Endodermal cell (in vitro differentiated cells): Measurements from ENCODE around the gene NARS2. TPM values are rescaled to one million over a fixed set of nuclear protein-coding genes. Genes with fewer than 3 reads are reported as not detected.
A peak's percentile ranks its signal among the peaks of the same experiment; 100 is the strongest.

Source experiments
- DNase-seq: peaks from one replicate; pipeline ENCODE4 v3.0.0-alpha.2; 2017
- H3K27ac ChIP-seq: 2 replicates; pipeline ENCODE4 v1.5.1; 2013; ENCODE audit warnings: mild to moderate bottlenecking, low read depth, low read length, moderate library complexity
- H3K27me3 ChIP-seq: 2 replicates; pipeline ENCODE4 v1.6.1; 2013; ENCODE audit warnings: mild to moderate bottlenecking, low read length, moderate library complexity; ENCODE audit not compliant: insufficient read depth, control insufficient read depth, poor library complexity, severe bottlenecking
- H3K36me3 ChIP-seq: 2 replicates; pipeline ENCODE4 v1.7.0; 2013; ENCODE audit warnings: mild to moderate bottlenecking, low read length, moderate library complexity; ENCODE audit not compliant: control insufficient read depth, insufficient read depth
- H3K4me1 ChIP-seq: one replicate; pipeline ENCODE4 v1.7.0; 2013; ENCODE audit warnings: low read length; ENCODE audit not compliant: control insufficient read depth, insufficient read depth
- H3K4me3 ChIP-seq: 2 replicates; pipeline ENCODE4 v1.5.1; 2013; ENCODE audit warnings: mild to moderate bottlenecking, low read length, moderate library complexity
- H3K9ac ChIP-seq: 2 replicates; pipeline ENCODE4 v1.6.1; 2013; ENCODE audit warnings: mild to moderate bottlenecking, low read length, moderate library complexity; ENCODE audit not compliant: poor library complexity, severe bottlenecking; ENCODE audit errors: extremely low read depth
- H3K9me3 ChIP-seq: 2 replicates; pipeline ENCODE4 v1.6.1; 2013; ENCODE audit warnings: mild to moderate bottlenecking, low read length, moderate library complexity; ENCODE audit not compliant: control insufficient read depth
- H3K27ac Mint-ChIP-seq: 2 replicates; pipeline ENCODE4 v1.8.0; 2020; ENCODE audit warnings: mixed read lengths
- H3K27me3 Mint-ChIP-seq: 2 replicates; pipeline ENCODE4 v1.8.0; 2021; ENCODE audit warnings: mild to moderate bottlenecking, mixed read lengths; ENCODE audit not compliant: insufficient read depth
- H3K36me3 Mint-ChIP-seq: 2 replicates; pipeline ENCODE4 v1.8.0; 2020; ENCODE audit warnings: low read depth, mixed read lengths
- H3K4me1 Mint-ChIP-seq: 2 replicates; pipeline ENCODE4 v1.8.0; 2020; ENCODE audit warnings: mixed read lengths
- H3K4me3 Mint-ChIP-seq: 2 replicates; pipeline ENCODE4 v1.8.0; 2020; ENCODE audit warnings: mild to moderate bottlenecking, moderate library complexity, mixed read lengths
- H3K9me3 Mint-ChIP-seq: 2 replicates; pipeline ENCODE4 v1.8.0; 2020; ENCODE audit warnings: mild to moderate bottlenecking, mixed read lengths
- WGBS, 2 experiments: methylation state at CpG; one replicate each; pipeline versions ENCODE4 v1.1.5 to v1.1.7; 2013; ENCODE audit warnings: missing lambda C conversion rate in 2 of 2, mixed read lengths in 1 of 2; ENCODE audit not compliant: insufficient coverage in 1 of 2, insufficient read length in 1 of 2; 5-methylcytosine and 5-hydroxymethylcytosine counted together
- total RNA-seq, 2 donors: library from RNA; stranded (reverse); fragmentation: NEBNext Ultra II Directional in 1 of 2; extraction: Animal tissue kit (Norgen Biotek cat#: 25700) in 1 of 2; gene quantifications; 2 replicates in 1 of 2; 3 replicates in 1 of 2; pipeline ENCODE4 v1.2.1, GENCODE V29; 2021
- TF ChIP-seq, protein P1 (sequence below): fragments of 200-600 bp; sonication (generic); conservative IDR thresholded peaks from 2 replicates; pipeline ENCODE4 v1.5.0; 2021; ENCODE audit warnings: antibody characterized with exemption, mild to moderate bottlenecking

The NARS2 gene
- total RNA-seq, 2 donors from 2014 or later, result 45.8 to 53.7 TPM

DNA sequence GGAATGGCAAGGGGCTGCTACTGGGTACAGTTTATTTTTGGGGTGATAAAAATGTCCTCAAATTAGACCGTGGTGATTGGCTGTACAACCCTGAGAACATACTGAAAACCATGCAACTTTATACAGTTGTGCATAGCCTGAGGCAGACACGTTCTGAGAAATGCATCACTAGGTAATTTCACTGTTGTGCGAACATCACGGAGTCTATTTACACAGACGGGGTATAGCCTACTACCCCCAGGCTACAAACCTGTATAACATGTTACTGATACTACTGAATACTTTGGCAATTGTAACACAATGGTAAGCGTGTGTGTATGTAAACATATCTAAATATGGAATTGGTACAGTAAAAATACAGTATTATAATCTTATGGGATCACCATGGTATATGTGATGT is 23.6 kb downstream of the NARS2 start:
- no peak overlapping the region for H3K4me3 ChIP-seq
- no peaks in the 10 kb centered on the region for H3K27me3 ChIP-seq
- no peak for DNase-seq
- H3K4me3 Mint-ChIP-seq, result no peak overlapping the region
- H3K4me1 Mint-ChIP-seq, result peaks cover 21% of the 10 kb centered on the region
- WGBS, 2 experiments, result 83% methylated on average over 6 of the region's 6 CpGs
- no peak overlapping the region for H3K27ac ChIP-seq
- peaks cover 54% of the 10 kb centered on the region for H3K36me3 ChIP-seq
- H3K9me3 Mint-ChIP-seq, result peaks cover 5% of the 10 kb centered on the region
- TF ChIP-seq, protein P1, sequence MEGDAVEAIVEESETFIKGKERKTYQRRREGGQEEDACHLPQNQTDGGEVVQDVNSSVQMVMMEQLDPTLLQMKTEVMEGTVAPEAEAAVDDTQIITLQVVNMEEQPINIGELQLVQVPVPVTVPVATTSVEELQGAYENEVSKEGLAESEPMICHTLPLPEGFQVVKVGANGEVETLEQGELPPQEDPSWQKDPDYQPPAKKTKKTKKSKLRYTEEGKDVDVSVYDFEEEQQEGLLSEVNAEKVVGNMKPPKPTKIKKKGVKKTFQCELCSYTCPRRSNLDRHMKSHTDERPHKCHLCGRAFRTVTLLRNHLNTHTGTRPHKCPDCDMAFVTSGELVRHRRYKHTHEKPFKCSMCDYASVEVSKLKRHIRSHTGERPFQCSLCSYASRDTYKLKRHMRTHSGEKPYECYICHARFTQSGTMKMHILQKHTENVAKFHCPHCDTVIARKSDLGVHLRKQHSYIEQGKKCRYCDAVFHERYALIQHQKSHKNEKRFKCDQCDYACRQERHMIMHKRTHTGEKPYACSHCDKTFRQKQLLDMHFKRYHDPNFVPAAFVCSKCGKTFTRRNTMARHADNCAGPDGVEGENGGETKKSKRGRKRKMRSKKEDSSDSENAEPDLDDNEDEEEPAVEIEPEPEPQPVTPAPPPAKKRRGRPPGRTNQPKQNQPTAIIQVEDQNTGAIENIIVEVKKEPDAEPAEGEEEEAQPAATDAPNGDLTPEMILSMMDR, result no peak
- H3K9ac ChIP-seq, result no peak overlapping the region
- no peaks in the 10 kb centered on the region for H3K27me3 Mint-ChIP-seq
- peak overlapping the region; percentile 66 for H3K27ac Mint-ChIP-seq
- peaks cover 52% of the 10 kb centered on the region for H3K36me3 Mint-ChIP-seq
- peaks cover 12% of the 10 kb centered on the region for H3K9me3 ChIP-seq
- peaks cover 14% of the 10 kb centered on the region for H3K4me1 ChIP-seq

DNA sequence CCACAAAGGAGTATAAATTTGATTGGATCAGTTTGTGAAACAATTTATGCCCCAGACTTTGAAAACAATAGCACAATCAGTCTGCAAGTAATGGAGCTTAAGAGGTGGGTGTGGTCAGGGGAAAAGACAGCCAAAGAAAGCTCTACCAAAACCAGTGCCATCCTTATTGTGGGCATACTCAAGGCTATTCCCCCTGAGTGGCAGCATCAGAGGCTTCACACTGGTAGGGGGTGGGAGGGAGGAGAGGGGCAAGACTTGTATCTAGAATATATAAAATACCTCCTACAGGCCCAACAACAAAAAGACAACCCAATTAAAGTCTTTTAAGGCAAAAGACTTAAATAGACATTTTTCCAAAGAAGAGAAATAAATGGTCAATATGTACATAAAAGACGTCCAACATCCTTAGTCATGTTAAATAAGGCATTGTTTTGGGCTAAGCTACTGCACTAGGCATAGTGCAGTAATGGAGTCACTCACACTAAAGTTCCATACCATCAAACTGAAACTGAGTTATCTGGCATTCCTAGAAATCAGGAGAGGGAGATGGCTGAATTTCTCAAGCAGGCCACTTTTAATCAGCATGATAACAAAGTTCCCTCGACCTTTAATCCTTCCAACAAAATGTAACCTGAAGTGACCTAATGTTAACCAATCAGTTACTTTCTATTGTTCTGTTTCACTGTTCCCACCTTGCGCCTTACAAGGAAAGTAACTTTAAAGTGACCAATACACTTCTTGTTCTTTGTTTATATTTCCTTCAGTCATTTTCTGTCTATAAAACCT is 24.8 kb downstream of the NARS2 start:
- Mint-ChIP-seq H3K27ac (peak overlapping the region; percentile 52), H3K4me1 (peaks cover 21% of the 10 kb centered on the region), H3K36me3 (peaks cover 47% of the 10 kb centered on the region), H3K9me3 (peaks cover 5% of the 10 kb centered on the region), H3K27me3 (no peaks in the 10 kb centered on the region), H3K4me3 (peak overlapping the region; percentile 3)
- no peak for DNase-seq
- Histone ChIP-seq H3K9ac (no peak overlapping the region), H3K36me3 (peaks cover 53% of the 10 kb centered on the region), H3K27ac (no peak overlapping the region), H3K9me3 (peaks cover 12% of the 10 kb centered on the region), H3K4me1 (peaks cover 14% of the 10 kb centered on the region), H3K4me3 (peak overlapping the region; percentile 39), H3K27me3 (no peaks in the 10 kb centered on the region)
- TF ChIP-seq, protein P1, result no peak
- 45 to 47% methylated on average over 2 to 3 of the region's 3 CpGs for WGBS, 2 experiments

DNA sequence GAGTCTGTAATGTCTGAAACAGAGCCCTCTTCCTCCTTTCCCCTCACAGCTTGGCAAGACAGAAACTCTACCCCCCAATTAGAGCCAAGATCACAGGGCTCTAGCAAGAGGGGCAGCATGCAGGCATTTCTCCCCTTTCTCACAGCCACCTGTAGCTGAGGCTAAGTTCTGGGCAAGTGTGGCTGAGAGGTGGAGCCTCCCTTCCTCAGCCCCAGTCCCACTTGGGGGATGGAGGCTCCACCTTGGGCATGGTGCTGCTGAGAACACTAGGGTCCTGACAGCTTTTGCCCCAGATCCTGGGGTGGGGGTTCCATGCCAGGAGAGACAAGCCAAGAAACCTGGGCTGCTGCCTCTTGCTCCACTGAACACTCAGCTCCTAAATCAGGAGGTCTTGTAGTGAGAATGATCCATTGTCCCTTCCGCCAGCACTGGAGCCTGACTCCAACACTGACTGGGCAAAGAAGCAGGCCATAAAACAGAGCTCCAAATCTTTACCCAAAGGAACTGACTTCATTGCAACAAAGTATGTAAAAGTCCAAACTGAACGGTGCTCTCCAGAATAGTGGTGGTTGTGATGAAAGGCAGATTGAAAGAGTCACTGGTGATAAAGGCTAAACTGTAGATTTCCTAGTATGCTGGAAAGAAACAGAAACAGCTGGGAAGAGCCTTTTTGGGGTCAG is 25.6 kb downstream of the NARS2 start:
- H3K27me3 ChIP-seq, result no peaks in the 10 kb centered on the region
- peak overlapping the region; percentile 3 for H3K4me3 Mint-ChIP-seq
- peak overlapping the region; percentile 39 for H3K4me3 ChIP-seq
- H3K9ac ChIP-seq, result no peak overlapping the region
- TF ChIP-seq, protein P1, result no peak
- peaks cover 12% of the 10 kb centered on the region for H3K9me3 ChIP-seq
- H3K27ac ChIP-seq, result no peak overlapping the region
- 97 to 100% methylated on average over 2 of the region's 2 CpGs for WGBS, 2 experiments
- peaks cover 5% of the 10 kb centered on the region for H3K9me3 Mint-ChIP-seq
- no peak for DNase-seq
- H3K4me1 ChIP-seq, result peaks cover 14% of the 10 kb centered on the region
- H3K27me3 Mint-ChIP-seq, result no peaks in the 10 kb centered on the region
- peak overlapping the region; percentile 18 for H3K27ac Mint-ChIP-seq
- H3K36me3 ChIP-seq, result peaks cover 52% of the 10 kb centered on the region
- H3K36me3 Mint-ChIP-seq, result peaks cover 46% of the 10 kb centered on the region
- H3K4me1 Mint-ChIP-seq, result peaks cover 21% of the 10 kb centered on the region
